K562 (cell line): ENCODE measurements around the gene INPP5D. TPM values are rescaled to one million over a fixed set of nuclear protein-coding genes. Genes with fewer than 3 reads are reported as not detected.

Source experiments
- ARID2 ChIP-seq: fragments of 450-650 bp; IDR thresholded peaks from 2 replicates; pipeline ENCODE4 v1.6.1; 2017; ENCODE audit warnings: antibody characterized with exemption, mild to moderate bottlenecking
- CAMTA2 ChIP-seq: fragments of 250-450 bp; sonication (Bioruptor Pico); conservative IDR thresholded peaks from 2 replicates; pipeline ENCODE4 v1.5.1; 2022
- HDAC1 ChIP-seq, 2 experiments: fragments of 450-650 bp; IDR thresholded peaks; 2 replicates each; pipeline ENCODE4 v1.6.1; 2016 to 2017; ENCODE audit warnings: inconsistent platforms in 1 of 2, mild to moderate bottlenecking in 1 of 2, moderate library complexity in 1 of 2
- KAT2B ChIP-seq: IDR thresholded peaks from one replicate; pipeline ENCODE4 v1.6.1; 2012; ENCODE audit warnings: low read depth, mild to moderate bottlenecking, control low read depth, inconsistent platforms, low read length, moderate library complexity
- KLF13 ChIP-seq: fragments of 450-650 bp; IDR thresholded peaks from 2 replicates; pipeline ENCODE4 v1.6.1; 2016; ENCODE audit warnings: missing genetic modification characterization, low read depth, mild to moderate bottlenecking, missing compliant biosample characterization, moderate library complexity, borderline replicate concordance
- NEUROD1 ChIP-seq: fragments of 150-350 bp; IDR thresholded peaks from 2 replicates; pipeline ENCODE4 v1.6.1; 2014; ENCODE audit warnings: borderline replicate concordance, low read length, low read depth; ENCODE audit not compliant: partially characterized antibody
- NFE2 ChIP-seq: IDR thresholded peaks from 2 replicates; pipeline ENCODE4 v1.6.1; 2014; ENCODE audit warnings: antibody characterized with exemption, low read depth
- RBM39 ChIP-seq: fragments of 200-400 bp; formaldehyde crosslinking; optimal IDR thresholded peaks from 2 replicates; pipeline ENCODE3; 2018; ENCODE audit warnings: low read depth, low read length
- SMARCA5 ChIP-seq: fragments of 450-650 bp; IDR thresholded peaks from 2 replicates; pipeline ENCODE4 v1.6.1; 2016
- SREBF2 ChIP-seq: sonication (generic); formaldehyde crosslinking; IDR thresholded peaks from 2 replicates; pipeline ENCODE4 v1.4.0; 2020; ENCODE audit warnings: mild to moderate bottlenecking, missing genetic modification reagents
- TEAD1 ChIP-seq, 2 experiments: fragments of 450-650 bp in 1 of 2; sonication (generic) in 1 of 2; formaldehyde crosslinking; IDR thresholded peaks; 2 replicates each; pipeline versions ENCODE4 v1.4.0 to v1.8.0; 2020 to 2022; ENCODE audit warnings: mild to moderate bottlenecking in 2 of 2, missing genetic modification reagents in 1 of 2
- ZBTB9 ChIP-seq: fragments of 450-650 bp; formaldehyde crosslinking; IDR thresholded peaks from 2 replicates; pipeline ENCODE4 v1.4.0; 2020; ENCODE audit warnings: mild to moderate bottlenecking, moderate library complexity
- ZC3H11A ChIP-seq: IDR thresholded peaks from 2 replicates; pipeline ENCODE4 v1.6.1; 2012; ENCODE audit warnings: low read depth, low read length, improper control_type of control experiment
- ZNF77 ChIP-seq: fragments of 250-450 bp; sonication (Bioruptor Pico); IDR thresholded peaks from 2 replicates; pipeline ENCODE4 v1.5.0; 2020
- polyA plus RNA-seq, 8 experiments: library from polyadenylated mRNA; depleted of rRNA in 4 of 8; stranded (reverse) in 5 of 8; unstranded in 3 of 8; fragments of >200 nt; fragmentation: Nextera tagmentation in 2 of 8; fragmentation: Illumina TruSeq in 1 of 8; extraction: Ambion mirVana in 2 of 8; extraction: Trizol in 1 of 8; gene quantifications; 2 replicates each; pipeline versions ENCODE4 v1.2.1 to v1.2.3, GENCODE V29; 2011 to 2014; ENCODE audit warnings: inconsistent platforms in 1 of 8, missing spikeins in 1 of 8
- total RNA-seq, 7 experiments: library from RNA; depleted of rRNA in 6 of 7; stranded (reverse); fragments of >200 nt in 6 of 7; fragmentation: Illumina TruSeq in 2 of 7; extraction: Trizol in 2 of 7; gene quantifications; 2 replicates each; pipeline versions ENCODE4 v1.2.1 to v1.2.3, GENCODE V29; 2011 to 2021; ENCODE audit warnings: low replicate concordance in 1 of 7
- TF ChIP-seq, protein P1 (sequence below): sonication (generic); formaldehyde crosslinking; IDR thresholded peaks from 2 replicates; pipeline ENCODE4 v1.8.1; 2023; ENCODE audit warnings: missing genetic modification reagents, mild to moderate bottlenecking, borderline replicate concordance
- TF ChIP-seq, protein P2 (sequence below): IDR thresholded peaks from 2 replicates; pipeline ENCODE4 v1.6.1; 2011; ENCODE audit warnings: borderline replicate concordance, low read depth, mild to moderate bottlenecking, moderate library complexity, low read length; ENCODE audit not compliant: insufficient read depth, poor library complexity, severe bottlenecking

The INPP5D gene
- total and polyA plus RNA-seq, 9 of the 15 experiments (the other 6 are each of a cell fraction or from before 2014, with no cell fraction given) = 0.55 to 6.2 (median 2.2) TPM

- TF ChIP-seq HDAC1 (IDR thresholded peaks at IDR 0.05) (no peak; a peak in 1 of 4 replicates), NEUROD1 (no peak), SREBF2 (CRISPR knock-in tag) (no peak), NFE2 (peak; percentile 51; the same call in 1 of the 2 replicates), RBM39 (no peak), SMARCA5 (no peak), ZNF77 (CRISPR knock-in tag) (no peak), KLF13 (no peak), KAT2B (no peak), ARID2 (no peak), ZBTB9 (peak; percentile 90), ZC3H11A (no peak), TEAD1 (CRISPR knock-in tag; IDR thresholded peaks at IDR 0.05) (no peak), CAMTA2 (CRISPR knock-in tag) (no peak)
- TF ChIP-seq, protein P1, sequence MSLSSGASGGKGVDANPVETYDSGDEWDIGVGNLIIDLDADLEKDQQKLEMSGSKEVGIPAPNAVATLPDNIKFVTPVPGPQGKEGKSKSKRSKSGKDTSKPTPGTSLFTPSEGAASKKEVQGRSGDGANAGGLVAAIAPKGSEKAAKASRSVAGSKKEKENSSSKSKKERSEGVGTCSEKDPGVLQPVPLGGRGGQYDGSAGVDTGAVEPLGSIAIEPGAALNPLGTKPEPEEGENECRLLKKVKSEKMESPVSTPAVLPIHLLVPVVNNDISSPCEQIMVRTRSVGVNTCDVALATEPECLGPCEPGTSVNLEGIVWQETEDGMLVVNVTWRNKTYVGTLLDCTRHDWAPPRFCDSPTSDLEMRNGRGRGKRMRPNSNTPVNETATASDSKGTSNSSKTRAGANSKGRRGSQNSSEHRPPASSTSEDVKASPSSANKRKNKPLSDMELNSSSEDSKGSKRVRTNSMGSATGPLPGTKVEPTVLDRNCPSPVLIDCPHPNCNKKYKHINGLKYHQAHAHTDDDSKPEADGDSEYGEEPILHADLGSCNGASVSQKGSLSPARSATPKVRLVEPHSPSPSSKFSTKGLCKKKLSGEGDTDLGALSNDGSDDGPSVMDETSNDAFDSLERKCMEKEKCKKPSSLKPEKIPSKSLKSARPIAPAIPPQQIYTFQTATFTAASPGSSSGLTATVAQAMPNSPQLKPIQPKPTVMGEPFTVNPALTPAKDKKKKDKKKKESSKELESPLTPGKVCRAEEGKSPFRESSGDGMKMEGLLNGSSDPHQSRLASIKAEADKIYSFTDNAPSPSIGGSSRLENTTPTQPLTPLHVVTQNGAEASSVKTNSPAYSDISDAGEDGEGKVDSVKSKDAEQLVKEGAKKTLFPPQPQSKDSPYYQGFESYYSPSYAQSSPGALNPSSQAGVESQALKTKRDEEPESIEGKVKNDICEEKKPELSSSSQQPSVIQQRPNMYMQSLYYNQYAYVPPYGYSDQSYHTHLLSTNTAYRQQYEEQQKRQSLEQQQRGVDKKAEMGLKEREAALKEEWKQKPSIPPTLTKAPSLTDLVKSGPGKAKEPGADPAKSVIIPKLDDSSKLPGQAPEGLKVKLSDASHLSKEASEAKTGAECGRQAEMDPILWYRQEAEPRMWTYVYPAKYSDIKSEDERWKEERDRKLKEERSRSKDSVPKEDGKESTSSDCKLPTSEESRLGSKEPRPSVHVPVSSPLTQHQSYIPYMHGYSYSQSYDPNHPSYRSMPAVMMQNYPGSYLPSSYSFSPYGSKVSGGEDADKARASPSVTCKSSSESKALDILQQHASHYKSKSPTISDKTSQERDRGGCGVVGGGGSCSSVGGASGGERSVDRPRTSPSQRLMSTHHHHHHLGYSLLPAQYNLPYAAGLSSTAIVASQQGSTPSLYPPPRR = no peak
- TF ChIP-seq, protein P2, sequence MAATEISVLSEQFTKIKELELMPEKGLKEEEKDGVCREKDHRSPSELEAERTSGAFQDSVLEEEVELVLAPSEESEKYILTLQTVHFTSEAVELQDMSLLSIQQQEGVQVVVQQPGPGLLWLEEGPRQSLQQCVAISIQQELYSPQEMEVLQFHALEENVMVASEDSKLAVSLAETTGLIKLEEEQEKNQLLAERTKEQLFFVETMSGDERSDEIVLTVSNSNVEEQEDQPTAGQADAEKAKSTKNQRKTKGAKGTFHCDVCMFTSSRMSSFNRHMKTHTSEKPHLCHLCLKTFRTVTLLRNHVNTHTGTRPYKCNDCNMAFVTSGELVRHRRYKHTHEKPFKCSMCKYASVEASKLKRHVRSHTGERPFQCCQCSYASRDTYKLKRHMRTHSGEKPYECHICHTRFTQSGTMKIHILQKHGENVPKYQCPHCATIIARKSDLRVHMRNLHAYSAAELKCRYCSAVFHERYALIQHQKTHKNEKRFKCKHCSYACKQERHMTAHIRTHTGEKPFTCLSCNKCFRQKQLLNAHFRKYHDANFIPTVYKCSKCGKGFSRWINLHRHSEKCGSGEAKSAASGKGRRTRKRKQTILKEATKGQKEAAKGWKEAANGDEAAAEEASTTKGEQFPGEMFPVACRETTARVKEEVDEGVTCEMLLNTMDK = no peak
These were observed 105.9 kb downstream of the INPP5D start (continued) for GRCh38 chr2:233165895-233166661.
